ENCODE data around the gene PSME3IP1. TPM values are rescaled to one million over a fixed set of nuclear protein-coding genes. Genes with fewer than 3 reads are reported as not detected.

The PSME3IP1 gene
- total and polyA plus RNA-seq, 2 of the 8 experiments (the other 6 are each of a cell fraction or from before 2014, with no cell fraction given), result 95.1 to 98.3 TPM

GRCh38 chr16:57186872-57187854, 1.3 kb upstream of the PSME3IP1 start (continued):
- no peak for TF ChIP-seq CHD7 (IDR thresholded peaks at IDR 0.05; ENCODE audit: insufficient replicate concordance, low read length)
- no peak for TF ChIP-seq ATF2 (IDR thresholded peaks at IDR 0.05; ENCODE audit: low read length)
- TF ChIP-seq KDM5A (IDR thresholded peaks at IDR 0.05; ENCODE audit: low read length), result no peak
- no peak; the same call in 1 of the 2 replicates for TF ChIP-seq RBBP5 (IDR thresholded peaks at IDR 0.05; ENCODE audit: borderline replicate concordance, low read depth, low read length)
